ENCODE data around the gene FRYL.

The FRYL gene

GRCh38 chr4:48602763-48603162 lies 177.3 kb downstream of the FRYL start:
- DNase-seq: no peak

- no peak for DNase-seq
Measured at GRCh38 chr4:48602222-48602621, 177.9 kb downstream of the FRYL start.

GRCh38 chr4:48596336-48596735 lies 183.7 kb downstream of the FRYL start:
- DNase-seq: no peak

- DNase-seq: peak; percentile 26
Measured at GRCh38 chr4:48594180-48594579, 185.9 kb downstream of the FRYL start.

GRCh38 chr4:48591372-48591771 lies 188.7 kb downstream of the FRYL start:
- no peak for DNase-seq

GRCh38 chr4:48590884-48591283 lies 189.2 kb downstream of the FRYL start:
- DNase-seq: no peak

GRCh38 chr4:48589098-48589445 lies 191.0 kb downstream of the FRYL start:
- no peak for DNase-seq

GRCh38 chr4:48588230-48589097 lies 191.6 kb downstream of the FRYL start:
- no peak for DNase-seq

GRCh38 chr4:48585401-48585800 lies 194.7 kb downstream of the FRYL start:
- DNase-seq: no peak

GRCh38 chr4:48578132-48578968 lies 201.7 kb downstream of the FRYL start:
- DNase-seq: peak; percentile 63

GRCh38 chr4:48575964-48576363 lies 204.1 kb downstream of the FRYL start:
- DNase-seq: no peak

- DNase-seq: no peak
Measured at GRCh38 chr4:48571471-48571870, 208.6 kb downstream of the FRYL start.

GRCh38 chr4:48570646-48571220 lies 209.3 kb downstream of the FRYL start:
- DNase-seq: no peak

GRCh38 chr4:48566034-48566384 lies 214.1 kb downstream of the FRYL start:
- no peak for DNase-seq

GRCh38 chr4:48565362-48566033 lies 214.6 kb downstream of the FRYL start:
- no peak for DNase-seq

GRCh38 chr4:48564151-48564550 lies 215.9 kb downstream of the FRYL start:
- no peak for DNase-seq

- no peak for DNase-seq
Measured at GRCh38 chr4:48558819-48559218, 221.3 kb downstream of the FRYL start.

GRCh38 chr4:48558026-48558425 lies 222.1 kb downstream of the FRYL start:
- DNase-seq: no peak

- no peak for DNase-seq
Measured at GRCh38 chr4:48557478-48557877, 222.6 kb downstream of the FRYL start.

GRCh38 chr4:48556268-48556667 lies 223.8 kb downstream of the FRYL start:
- DNase-seq: no peak

- no peak for DNase-seq
Measured at GRCh38 chr4:48554606-48555005, 225.5 kb downstream of the FRYL start.

- DNase-seq: no peak
Measured at GRCh38 chr4:48553720-48554119, 226.4 kb downstream of the FRYL start.

GRCh38 chr4:48546336-48546735 lies 233.7 kb downstream of the FRYL start:
- DNase-seq: peak; percentile 9

Measured in retina (tissue), 1 donor.